Parathyroid adenoma (tissue), 2 donors: ENCODE data around the gene ZMIZ1.
A peak's percentile ranks its signal among the peaks of the same experiment; 100 is the strongest.

ENCODE experiments used
- H2AFZ ChIP-seq: fragments of 300-600 bp; sonication (generic); one replicate; pipeline ENCODE4 v1.7.0; 2017; ENCODE audit warnings: antibody characterized with exemption, mild to moderate bottlenecking
- H3K27ac ChIP-seq: fragments of 300-600 bp; sonication (generic); one replicate; pipeline ENCODE4 v1.7.0; 2017
- H3K27me3 ChIP-seq: fragments of 300-600 bp; sonication (generic); one replicate; pipeline ENCODE4 v1.7.0; 2017; ENCODE audit warnings: low read length; ENCODE audit not compliant: control insufficient read depth, insufficient read depth
- H3K36me3 ChIP-seq: fragments of 300-600 bp; sonication (generic); one replicate; pipeline ENCODE4 v1.7.0; 2017; ENCODE audit warnings: low read length; ENCODE audit not compliant: control insufficient read depth, insufficient read depth
- H3K4me1 ChIP-seq: fragments of 300-600 bp; sonication (generic); one replicate; pipeline ENCODE4 v1.7.0; 2017; ENCODE audit warnings: control low read depth
- H3K4me2 ChIP-seq: fragments of 300-600 bp; sonication (generic); one replicate; pipeline ENCODE4 v1.7.0; 2017; ENCODE audit warnings: low read length
- H3K4me3 ChIP-seq: fragments of 300-600 bp; sonication (generic); one replicate; pipeline ENCODE4 v1.7.0; 2017; ENCODE audit warnings: low read depth, low read length
- H3K79me2 ChIP-seq: fragments of 300-600 bp; sonication (generic); one replicate; pipeline ENCODE4 v1.7.0; 2017; ENCODE audit warnings: control low read depth
- H3K9ac ChIP-seq: fragments of 300-600 bp; sonication (generic); one replicate; pipeline ENCODE4 v1.7.0; 2017; ENCODE audit warnings: mild to moderate bottlenecking
- H3K9me3 ChIP-seq: fragments of 300-600 bp; sonication (generic); one replicate; pipeline ENCODE4 v1.7.0; 2017; ENCODE audit warnings: low read length; ENCODE audit not compliant: control insufficient read depth
- CTCF ChIP-seq: fragments of 300-600 bp; sonication (generic); IDR thresholded peaks from one replicate; pipeline ENCODE4 v1.7.0; 2017; ENCODE audit warnings: antibody characterized with exemption, mild to moderate bottlenecking
- donor health status: primary hyperparathyroidism.

Gene ZMIZ1

GRCh38 chr10:79099898-79100448, 31.2 kb downstream of the ZMIZ1 start:
- peaks cover 19% of the 10 kb centered on the region for H3K4me1 ChIP-seq
- H3K4me3 ChIP-seq: no peak overlapping the region
- H3K36me3 ChIP-seq: no peaks in the 10 kb centered on the region
- H3K27me3 ChIP-seq: no peaks in the 10 kb centered on the region
- H3K9me3 ChIP-seq: no peaks in the 10 kb centered on the region
- H3K79me2 ChIP-seq: peaks cover 62% of the 10 kb centered on the region
- no peak for TF ChIP-seq CTCF
- H2AFZ ChIP-seq: no peak overlapping the region
- H3K4me2 ChIP-seq: no peak overlapping the region
- H3K9ac ChIP-seq: no peak overlapping the region
- no peak overlapping the region for H3K27ac ChIP-seq

- no peak overlapping the region for H2AFZ ChIP-seq
- no peak overlapping the region for H3K4me2 ChIP-seq
- H3K4me3 ChIP-seq: no peak overlapping the region
- peaks cover 58% of the 10 kb centered on the region for H3K79me2 ChIP-seq
- no peak for TF ChIP-seq CTCF
- H3K27me3 ChIP-seq: no peaks in the 10 kb centered on the region
- peaks cover 15% of the 10 kb centered on the region for H3K4me1 ChIP-seq
- H3K36me3 ChIP-seq: no peaks in the 10 kb centered on the region
- H3K9ac ChIP-seq: no peak overlapping the region
- no peaks in the 10 kb centered on the region for H3K9me3 ChIP-seq
- no peak overlapping the region for H3K27ac ChIP-seq
Measured at GRCh38 chr10:79100771-79101170, 32.0 kb downstream of the ZMIZ1 start.

- Histone ChIP-seq H2AFZ (peak overlapping the region; percentile 35), H3K4me3 (no peak overlapping the region), H3K79me2 (peaks cover 53% of the 10 kb centered on the region), H3K4me2 (no peak overlapping the region), H3K36me3 (no peaks in the 10 kb centered on the region), H3K4me1 (peaks cover 13% of the 10 kb centered on the region), H3K9me3 (no peaks in the 10 kb centered on the region), H3K27me3 (no peaks in the 10 kb centered on the region), H3K9ac (no peak overlapping the region), H3K27ac (no peak overlapping the region)
- TF ChIP-seq CTCF: no peak
Measured at GRCh38 chr10:79101560-79102497, 33.1 kb downstream of the ZMIZ1 start.

GRCh38 chr10:79102498-79102874, 33.7 kb downstream of the ZMIZ1 start:
- H3K36me3 ChIP-seq: no peaks in the 10 kb centered on the region
- H3K9me3 ChIP-seq: no peaks in the 10 kb centered on the region
- H3K9ac ChIP-seq: no peak overlapping the region
- no peak for TF ChIP-seq CTCF
- peaks cover 52% of the 10 kb centered on the region for H3K79me2 ChIP-seq
- H2AFZ ChIP-seq: no peak overlapping the region
- peaks cover 13% of the 10 kb centered on the region for H3K4me1 ChIP-seq
- no peak overlapping the region for H3K27ac ChIP-seq
- no peak overlapping the region for H3K4me3 ChIP-seq
- H3K4me2 ChIP-seq: no peak overlapping the region
- H3K27me3 ChIP-seq: no peaks in the 10 kb centered on the region
